ENCODE measurements around the gene SPATS2. TPM values are rescaled to one million over a fixed set of nuclear protein-coding genes. Genes with fewer than 3 reads are reported as not detected.
A peak's percentile ranks its signal among the peaks of the same experiment; 100 is the strongest.

The SPATS2 gene
- total RNA-seq, 4 donors from 2014 or later: 14.0 to 26.5 (median 19.6) TPM

DNA sequence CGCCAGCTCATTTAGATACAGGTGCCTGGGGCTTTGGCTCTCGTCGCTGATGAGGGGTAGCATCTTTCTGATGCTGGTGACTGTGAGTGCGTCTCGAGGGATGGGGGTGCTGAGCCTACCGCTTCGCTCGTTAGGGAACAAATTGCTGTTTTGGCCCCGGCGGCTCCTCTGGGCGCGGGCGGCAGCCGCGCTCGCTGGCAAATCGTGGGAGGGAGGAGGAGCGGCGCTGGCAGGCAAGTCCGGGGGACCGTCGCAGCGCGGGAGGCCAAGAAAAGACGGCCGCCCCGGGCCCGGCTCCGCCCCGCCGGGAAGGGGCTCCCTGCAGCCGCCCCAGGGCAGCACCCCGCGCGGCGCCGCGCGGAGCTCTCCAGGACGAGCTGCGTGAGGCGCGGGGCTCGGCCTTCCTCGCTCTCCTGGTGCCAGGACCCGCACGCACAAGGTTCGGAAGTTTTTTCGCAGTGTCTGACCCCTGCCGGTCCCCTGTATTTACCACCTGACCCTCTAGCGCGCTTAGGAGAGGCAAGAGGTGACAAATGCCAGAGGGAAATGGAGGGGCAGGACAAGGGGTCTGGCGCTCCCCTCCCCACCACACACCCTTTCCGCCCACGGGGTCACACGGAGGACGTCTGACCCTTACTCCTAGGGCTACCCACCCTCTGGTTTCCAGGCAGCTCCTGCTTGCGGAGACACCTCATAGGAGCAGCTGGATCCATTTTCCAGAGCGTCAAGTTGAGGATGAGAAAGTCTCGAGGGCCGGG lies 170.7 kb downstream of the SPATS2 start:
- WGBS, 2 donors: 0 to 1% methylated on average over 19 to 21 of the region's 61 CpGs
- intact Hi-C loops (cut with DNase I; ENCODE audit: low total_unique reads): no loop called here
- H3K4me3 ChIP-seq (ENCODE audit: low read depth, poor library complexity, severe bottlenecking): peak overlapping the region; percentile 22
- TF ChIP-seq, protein P1, sequence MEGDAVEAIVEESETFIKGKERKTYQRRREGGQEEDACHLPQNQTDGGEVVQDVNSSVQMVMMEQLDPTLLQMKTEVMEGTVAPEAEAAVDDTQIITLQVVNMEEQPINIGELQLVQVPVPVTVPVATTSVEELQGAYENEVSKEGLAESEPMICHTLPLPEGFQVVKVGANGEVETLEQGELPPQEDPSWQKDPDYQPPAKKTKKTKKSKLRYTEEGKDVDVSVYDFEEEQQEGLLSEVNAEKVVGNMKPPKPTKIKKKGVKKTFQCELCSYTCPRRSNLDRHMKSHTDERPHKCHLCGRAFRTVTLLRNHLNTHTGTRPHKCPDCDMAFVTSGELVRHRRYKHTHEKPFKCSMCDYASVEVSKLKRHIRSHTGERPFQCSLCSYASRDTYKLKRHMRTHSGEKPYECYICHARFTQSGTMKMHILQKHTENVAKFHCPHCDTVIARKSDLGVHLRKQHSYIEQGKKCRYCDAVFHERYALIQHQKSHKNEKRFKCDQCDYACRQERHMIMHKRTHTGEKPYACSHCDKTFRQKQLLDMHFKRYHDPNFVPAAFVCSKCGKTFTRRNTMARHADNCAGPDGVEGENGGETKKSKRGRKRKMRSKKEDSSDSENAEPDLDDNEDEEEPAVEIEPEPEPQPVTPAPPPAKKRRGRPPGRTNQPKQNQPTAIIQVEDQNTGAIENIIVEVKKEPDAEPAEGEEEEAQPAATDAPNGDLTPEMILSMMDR (IDR thresholded peaks at IDR 0.05): no peak
- no peak for TF ChIP-seq POLR2A (IDR thresholded peaks at IDR 0.05)
- DNase-seq (ENCODE audit: low spot score in 2 of 2): peak in 1 of 2 donors; percentile 80

GRCh38 chr12:49538510-49539403 lies 171.5 kb downstream of the SPATS2 start, which contains the start of gene KCNH3:
KCNH3 (plus strand) TSS chr12:49539030; CDS start chr12:49539417, 387 bp downstream.
- DNase-seq (ENCODE audit: low spot score in 2 of 2): peak; percentile 77 to 96
- H3K4me3 ChIP-seq (ENCODE audit: low read depth, poor library complexity, severe bottlenecking): peak within 1 kb of the TSS; percentile 22
- no peak for TF ChIP-seq POLR2A (IDR thresholded peaks at IDR 0.05)
- TF ChIP-seq, protein P1 (IDR thresholded peaks at IDR 0.05): no peak
- 0% methylated on average over 14 to 49 of the region's 107 CpGs for WGBS, 2 donors
- intact Hi-C loops (cut with DNase I; ENCODE audit: low total_unique reads): no loop called here

DNA sequence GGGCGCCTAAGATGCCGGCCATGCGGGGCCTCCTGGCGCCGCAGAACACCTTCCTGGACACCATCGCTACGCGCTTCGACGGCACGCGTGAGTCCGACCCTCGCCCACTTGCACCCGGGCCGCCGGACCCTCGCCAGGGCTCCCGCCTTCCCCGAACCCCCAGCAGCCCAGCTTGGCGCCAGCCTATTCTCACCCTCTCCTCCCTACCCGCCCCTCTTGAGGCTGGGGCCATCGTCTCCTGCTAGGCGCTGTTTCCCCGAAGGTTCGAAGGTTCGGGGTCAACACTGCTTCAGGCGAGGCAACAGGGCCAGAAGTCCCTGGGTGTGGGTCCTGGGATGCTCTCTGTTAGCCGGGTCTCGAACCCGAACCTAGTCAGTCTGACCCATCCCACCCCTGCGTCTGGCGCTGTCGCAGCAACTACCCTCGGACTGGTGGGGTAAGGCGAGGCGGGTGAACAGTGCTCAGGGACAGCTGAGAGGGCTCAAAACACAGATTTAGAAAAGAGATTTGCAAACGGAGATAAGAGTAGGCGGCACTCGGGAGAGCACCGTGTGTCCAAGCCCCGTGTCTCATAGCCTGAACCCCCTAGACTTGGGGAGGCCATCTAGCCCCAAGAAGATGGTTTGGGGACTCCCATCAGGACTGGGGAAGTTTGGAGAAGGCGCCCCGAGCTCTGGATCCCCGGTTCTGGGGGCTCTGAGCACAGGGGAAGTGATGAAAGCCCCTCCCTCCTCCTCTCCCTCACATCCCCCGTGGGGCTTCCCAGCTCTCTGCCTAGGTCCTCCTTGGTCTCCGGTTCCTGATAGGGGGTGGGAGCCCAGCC lies 172.4 kb downstream of the SPATS2 start:
- DNase-seq (ENCODE audit: low spot score in 2 of 2): peak in 1 of 2 donors; percentile 83
- intact Hi-C loops (cut with DNase I; ENCODE audit: low total_unique reads): no loop called here
- 16 to 19% methylated on average over 44 to 47 of the region's 47 CpGs for WGBS, 2 donors
- TF ChIP-seq, protein P1 (IDR thresholded peaks at IDR 0.05): no peak
- TF ChIP-seq POLR2A (IDR thresholded peaks at IDR 0.05): no peak
- no peak overlapping the region for H3K4me3 ChIP-seq (ENCODE audit: low read depth, poor library complexity, severe bottlenecking)

GRCh38 chr12:49540229-49541139 lies 173.2 kb downstream of the SPATS2 start:
- intact Hi-C loops (cut with DNase I; ENCODE audit: low total_unique reads): no loop called here
- DNase-seq (ENCODE audit: low spot score in 2 of 2): peak in 1 of 2 donors; percentile 79
- TF ChIP-seq POLR2A (IDR thresholded peaks at IDR 0.05): no peak
- TF ChIP-seq, protein P1 (IDR thresholded peaks at IDR 0.05): no peak
- no peak overlapping the region for H3K4me3 ChIP-seq (ENCODE audit: low read depth, poor library complexity, severe bottlenecking)
- WGBS, 2 donors: 71 to 74% methylated on average over 21 of the region's 21 CpGs

Data from lower leg skin (tissue), 4 donors.